SU-DHL-6 (cell line): Measurements from ENCODE around the gene FOXP2.

Experiments
- H2AFZ ChIP-seq: fragments of 200-600 bp; sonication (generic); 2 replicates; pipeline ENCODE4 v1.6.1; 2014; ENCODE audit warnings: low read depth, mild to moderate bottlenecking, moderate library complexity, mixed read lengths, antibody characterized with exemption, low read length; ENCODE audit not compliant: severe bottlenecking
- H3F3A ChIP-seq: fragments of 200-600 bp; shearing (Covaris generic); 2 replicates; pipeline ENCODE4 v1.6.0; 2016; ENCODE audit warnings: antibody characterized with exemption, mild to moderate bottlenecking; ENCODE audit not compliant: insufficient read depth
- H3K27ac ChIP-seq: fragments of 200-600 bp; sonication (generic); 2 replicates; pipeline ENCODE4 v1.5.1; 2016; ENCODE audit warnings: low read depth, mild to moderate bottlenecking, low read length, moderate library complexity, mixed read lengths
- H3K27me3 ChIP-seq: fragments of 200-600 bp; sonication (generic), shearing (Covaris generic); 2 replicates; pipeline ENCODE4 v1.6.0; 2014; ENCODE audit warnings: mild to moderate bottlenecking, low read length
- H3K36me3 ChIP-seq: fragments of 200-600 bp; sonication (generic); 2 replicates; pipeline ENCODE4 v1.6.1; 2014; ENCODE audit warnings: mild to moderate bottlenecking, low read length, mixed read lengths
- H3K4me2 ChIP-seq: fragments of 300-600, 200-600 bp; shearing (Covaris generic), sonication (generic); 2 replicates; pipeline ENCODE4 v1.6.0; 2014; ENCODE audit warnings: low read length, low read depth, mild to moderate bottlenecking; ENCODE audit not compliant: poor library complexity, severe bottlenecking
- H3K4me3 ChIP-seq: fragments of 200-600 bp; sonication (generic); 2 replicates; pipeline ENCODE4 v1.5.1; 2014; ENCODE audit warnings: antibody characterized with exemption, low read length, mild to moderate bottlenecking, mixed read lengths; ENCODE audit not compliant: insufficient read depth, poor library complexity, severe bottlenecking
- H3K79me2 ChIP-seq: fragments of 200-600 bp; sonication (generic); 2 replicates; pipeline ENCODE4 v1.6.1; 2014; ENCODE audit warnings: mild to moderate bottlenecking, low read length, moderate library complexity; ENCODE audit not compliant: insufficient read depth
- H3K9ac ChIP-seq: fragments of 200-600 bp; sonication (generic); 2 replicates; pipeline ENCODE4 v1.7.0; 2014; ENCODE audit warnings: mild to moderate bottlenecking, low read length
- H3K9me2 ChIP-seq: fragments of 200-600 bp; sonication (generic); replicated peaks from 2 replicates; pipeline ENCODE4 v1.6.1; 2014; ENCODE audit warnings: low read length; ENCODE audit not compliant: insufficient read depth
- H3K9me3 ChIP-seq: fragments of 200-600 bp; sonication (generic); 2 replicates; pipeline ENCODE4 v1.6.1; 2014; ENCODE audit warnings: low read length, mixed read lengths; ENCODE audit not compliant: insufficient read depth
- H4K20me1 ChIP-seq: fragments of 200-600 bp; sonication (generic); 2 replicates; pipeline ENCODE4 v1.6.1; 2014; ENCODE audit warnings: low read depth, mild to moderate bottlenecking, antibody characterized with exemption, low read length, moderate library complexity, mixed read lengths
- EZH2phosphoT487 ChIP-seq: fragments of 200-600 bp; sonication (generic), shearing (Covaris generic); conservative IDR thresholded peaks from 2 replicates; pipeline ENCODE4 v1.6.1; 2018; ENCODE audit warnings: mild to moderate bottlenecking, antibody characterized with exemption, low read length, moderate library complexity, mixed read lengths
- TF ChIP-seq, protein P1 (sequence below): fragments of 200-600 bp; sonication (generic); IDR thresholded peaks from one replicate; pipeline ENCODE4 v1.5.1; 2017; ENCODE audit warnings: antibody characterized with exemption, mild to moderate bottlenecking, low read length, moderate library complexity; ENCODE audit not compliant: insufficient read depth, poor library complexity, severe bottlenecking

Gene FOXP2

GRCh38 chr7:114405427-114405826 lies 9.2 kb upstream of the FOXP2 start:
- Histone ChIP-seq H3K27ac (no peak overlapping the region), H3K4me3 (no peak overlapping the region), H3F3A (no peaks in the 10 kb centered on the region), H3K27me3 (no peaks in the 10 kb centered on the region; the same call in 1 of the 2 replicates), H3K9me3 (no peaks in the 10 kb centered on the region), H3K79me2 (no peaks in the 10 kb centered on the region), H3K4me2 (no peak overlapping the region), H3K36me3 (no peaks in the 10 kb centered on the region), H3K9me2 (no peaks in the 10 kb centered on the region), H2AFZ (no peak overlapping the region), H4K20me1 (no peaks in the 10 kb centered on the region), H3K9ac (no peak overlapping the region)
- TF ChIP-seq, protein P1, sequence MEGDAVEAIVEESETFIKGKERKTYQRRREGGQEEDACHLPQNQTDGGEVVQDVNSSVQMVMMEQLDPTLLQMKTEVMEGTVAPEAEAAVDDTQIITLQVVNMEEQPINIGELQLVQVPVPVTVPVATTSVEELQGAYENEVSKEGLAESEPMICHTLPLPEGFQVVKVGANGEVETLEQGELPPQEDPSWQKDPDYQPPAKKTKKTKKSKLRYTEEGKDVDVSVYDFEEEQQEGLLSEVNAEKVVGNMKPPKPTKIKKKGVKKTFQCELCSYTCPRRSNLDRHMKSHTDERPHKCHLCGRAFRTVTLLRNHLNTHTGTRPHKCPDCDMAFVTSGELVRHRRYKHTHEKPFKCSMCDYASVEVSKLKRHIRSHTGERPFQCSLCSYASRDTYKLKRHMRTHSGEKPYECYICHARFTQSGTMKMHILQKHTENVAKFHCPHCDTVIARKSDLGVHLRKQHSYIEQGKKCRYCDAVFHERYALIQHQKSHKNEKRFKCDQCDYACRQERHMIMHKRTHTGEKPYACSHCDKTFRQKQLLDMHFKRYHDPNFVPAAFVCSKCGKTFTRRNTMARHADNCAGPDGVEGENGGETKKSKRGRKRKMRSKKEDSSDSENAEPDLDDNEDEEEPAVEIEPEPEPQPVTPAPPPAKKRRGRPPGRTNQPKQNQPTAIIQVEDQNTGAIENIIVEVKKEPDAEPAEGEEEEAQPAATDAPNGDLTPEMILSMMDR = no peak
- TF ChIP-seq EZH2phosphoT487 = no peak

DNA sequence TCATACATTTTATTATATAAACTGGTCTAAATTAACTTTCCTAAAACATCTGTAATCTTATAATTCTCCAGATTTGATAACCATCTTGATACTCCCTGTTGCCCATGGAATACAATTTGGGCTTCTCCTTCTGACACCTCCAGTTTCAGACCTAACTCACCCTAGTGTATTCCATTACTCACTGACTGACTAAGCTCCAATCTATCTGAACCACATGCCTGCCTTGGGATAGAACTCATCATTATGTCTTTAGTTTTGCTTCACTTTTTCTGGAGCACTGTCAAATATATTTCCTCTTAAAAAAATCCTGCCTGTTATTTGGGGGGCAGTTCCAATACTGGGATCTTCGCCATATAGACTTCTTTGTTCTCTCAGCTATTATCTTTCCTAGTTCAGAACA lies 4.9 kb upstream of the FOXP2 start:
- H3K9me2 ChIP-seq = no peaks in the 10 kb centered on the region
- H3K27ac ChIP-seq = no peak overlapping the region
- H3K4me2 ChIP-seq = no peak overlapping the region
- H3F3A ChIP-seq = no peaks in the 10 kb centered on the region
- no peak overlapping the region for H3K9ac ChIP-seq
- no peaks in the 10 kb centered on the region for H3K36me3 ChIP-seq
- H3K4me3 ChIP-seq = no peak overlapping the region
- H3K9me3 ChIP-seq = no peaks in the 10 kb centered on the region
- H3K79me2 ChIP-seq = no peaks in the 10 kb centered on the region
- H2AFZ ChIP-seq = no peak overlapping the region
- no peaks in the 10 kb centered on the region for H3K27me3 ChIP-seq
- TF ChIP-seq, protein P1 = no peak
- no peak for TF ChIP-seq EZH2phosphoT487
- no peaks in the 10 kb centered on the region for H4K20me1 ChIP-seq

GRCh38 chr7:114412548-114412947 lies 2.1 kb upstream of the FOXP2 start:
- Histone ChIP-seq H3K4me2 (no peak overlapping the region), H3K9me2 (no peaks in the 10 kb centered on the region), H4K20me1 (no peaks in the 10 kb centered on the region), H3F3A (no peaks in the 10 kb centered on the region), H3K79me2 (no peaks in the 10 kb centered on the region), H3K36me3 (no peaks in the 10 kb centered on the region), H3K9ac (no peak overlapping the region), H3K27ac (no peak overlapping the region), H3K4me3 (no peak overlapping the region), H2AFZ (no peak overlapping the region), H3K27me3 (no peaks in the 10 kb centered on the region), H3K9me3 (no peaks in the 10 kb centered on the region)
- no peak for TF ChIP-seq EZH2phosphoT487
- TF ChIP-seq, protein P1 = no peak
